Measurements from ENCODE around the gene PRIM1.
"Not testable (repeated sequence)": the region's sequence is repeated elsewhere in the genome, so short reads cannot be mapped to it uniquely, and the experiment has no call there.

The PRIM1 gene

GRCh38 chr12:56751712-56752598 is at the start of gene PRIM1:
TSS of gene PRIM1 (minus strand) at chr12:56752323. CDS start at chr12:56752298, 25 bp downstream.
- peak; percentile 88 for DNase-seq

GRCh38 chr12:56800221-56800620 is 48.1 kb upstream of the PRIM1 start:
- no peak for DNase-seq

GRCh38 chr12:56799345-56799744 is 47.2 kb upstream of the PRIM1 start:
- DNase-seq: not testable (repeated sequence)

- DNase-seq: not testable (repeated sequence)
Measured at GRCh38 chr12:56795791-56796190, 43.7 kb upstream of the PRIM1 start.

- not testable (repeated sequence) for DNase-seq
Measured at GRCh38 chr12:56795046-56795562, 43.0 kb upstream of the PRIM1 start.

- DNase-seq: not testable (repeated sequence)
Measured at GRCh38 chr12:56793124-56793523, 41.0 kb upstream of the PRIM1 start.

- DNase-seq: no peak
Measured at GRCh38 chr12:56792678-56793077, 40.6 kb upstream of the PRIM1 start.

- DNase-seq: not testable (repeated sequence)
Measured at GRCh38 chr12:56789429-56789828, 37.3 kb upstream of the PRIM1 start.

- no peak for DNase-seq
Measured at GRCh38 chr12:56787498-56787897, 35.4 kb upstream of the PRIM1 start.

GRCh38 chr12:56785874-56786273 is 33.8 kb upstream of the PRIM1 start:
- no peak for DNase-seq

GRCh38 chr12:56785141-56785865 is 33.2 kb upstream of the PRIM1 start:
- DNase-seq: no peak

GRCh38 chr12:56781726-56782125 is 29.6 kb upstream of the PRIM1 start:
- DNase-seq: no peak

GRCh38 chr12:56778756-56779155 is 26.6 kb upstream of the PRIM1 start:
- DNase-seq: no peak

- no peak for DNase-seq
Measured at GRCh38 chr12:56776654-56777053, 24.5 kb upstream of the PRIM1 start.

GRCh38 chr12:56775638-56776037 is 23.5 kb upstream of the PRIM1 start:
- no peak for DNase-seq

- no peak for DNase-seq
Measured at GRCh38 chr12:56773113-56773512, 21.0 kb upstream of the PRIM1 start.

GRCh38 chr12:56772625-56773024 is 20.5 kb upstream of the PRIM1 start:
- DNase-seq: no peak

- DNase-seq: no peak
Measured at GRCh38 chr12:56769868-56770267, 17.7 kb upstream of the PRIM1 start.

- DNase-seq: no peak
Measured at GRCh38 chr12:56768424-56768823, 16.3 kb upstream of the PRIM1 start.

GRCh38 chr12:56766535-56766934 is 14.4 kb upstream of the PRIM1 start:
- no peak for DNase-seq

GRCh38 chr12:56763753-56764657 is 11.9 kb upstream of the PRIM1 start:
- no peak for DNase-seq

- no peak for DNase-seq
Measured at GRCh38 chr12:56761812-56762211, 9.7 kb upstream of the PRIM1 start.

- DNase-seq: no peak
Measured at GRCh38 chr12:56760460-56760859, 8.3 kb upstream of the PRIM1 start.
